Measurements from ENCODE around the gene STK31. TPM values are rescaled to one million over a fixed set of nuclear protein-coding genes. Genes with fewer than 3 reads are reported as not detected.
A peak's percentile ranks its signal among the peaks of the same experiment; 100 is the strongest.
"Not testable (repeated sequence)": the region's sequence is repeated elsewhere in the genome, so short reads cannot be mapped to it uniquely, and the experiment has no call there.

The STK31 gene
- polyA plus RNA-seq, 2 of the 4 experiments (the other 2 are of a cell fraction) = 2.3 to 3.9 TPM

- POLR2A ChIA-PET; H3K4me3 ChIP-seq; H3K4me1 ChIP-seq; H3K27ac ChIP-seq; FAIRE-seq; H3K4me2 ChIP-seq; ATAC-seq; H3K9me3 ChIP-seq; DNase-seq (ENCODE audit: low read depth in 1 of 2, low spot score in 1 of 2): not testable (repeated sequence)
- CTCF ChIA-PET = interaction anchor here (0.9 to 2.7 kb wide), 6 partner anchors 10 to 114 kb away, joined by 3 to 13 read pairs (median 4); no protein-coding TSS in a partner anchor
- WGBS (ENCODE audit: missing lambda C conversion rate) = 48% methylated on average over 6 of the region's 6 CpGs
Observed at GRCh38 chr7:23684041-23684440, 26.0 kb upstream of the STK31 start.

GRCh38 chr7:23685731-23686130, 24.3 kb upstream of the STK31 start:
- Histone ChIP-seq H3K27ac (no peak overlapping the region), H3K9me3 (no peaks in the 10 kb centered on the region), H3K4me2 (no peak overlapping the region), H3K4me3 (no peak overlapping the region), H3K4me1 (no peaks in the 10 kb centered on the region)
- TF ChIP-seq EP300 (IDR thresholded peaks at IDR 0.05) (no peak), KDM1A (IDR thresholded peaks at IDR 0.05; ENCODE audit: low read depth) (no peak), ZSCAN20 (CRISPR knock-in tag; IDR thresholded peaks at IDR 0.05) (no peak), RAD21 (conservative IDR thresholded peaks at IDR 0.05 in 1 of 2, IDR thresholded peaks at IDR 0.05 in 1 of 2) (no peak), HOXA7 (CRISPR knock-in tag; IDR thresholded peaks at IDR 0.05) (no peak), CHD2 (IDR thresholded peaks at IDR 0.05; ENCODE audit: low read length, partially characterized antibody) (no peak), POLR2A (IDR thresholded peaks at IDR 0.05; ENCODE audit: low read length) (no peak), CEBPB (IDR thresholded peaks at IDR 0.05) (no peak), ZC3H11A (IDR thresholded peaks at IDR 0.05) (no peak)
- ChIA-PET CTCF (interaction anchor here (1.6 to 2.7 kb wide), 2 partner anchors 11 to 115 kb away, joined by 5 to 13 read pairs; no protein-coding TSS in a partner anchor), POLR2A (no interaction called here)
- ATAC-seq (peak in 1 of 2 experiments; percentile 54; a peak in 2 of 6 replicates), FAIRE-seq (no peak), DNase-seq (ENCODE audit: low read depth in 1 of 2, low spot score in 1 of 2) (peak in 1 of 2 experiments; percentile 22)
- 66% methylated on average over 3 of the region's 3 CpGs for WGBS (ENCODE audit: missing lambda C conversion rate)

GRCh38 chr7:23687011-23687410, 23.0 kb upstream of the STK31 start:
- Histone ChIP-seq H3K4me1 (no peaks in the 10 kb centered on the region), H3K9me3 (no peaks in the 10 kb centered on the region), H3K4me3 (no peak overlapping the region), H3K27ac (no peak overlapping the region), H3K4me2 (no peak overlapping the region)
- ChIA-PET CTCF (interaction anchor here (0.6 to 1.2 kb wide), 3 partner anchors 29 to 142 kb away, joined by 3 to 4 read pairs (median 4); no protein-coding TSS in a partner anchor), POLR2A (no interaction called here)
- 70% methylated on average over 2 of the region's 2 CpGs for WGBS (ENCODE audit: missing lambda C conversion rate)
- ATAC-seq (no peak), FAIRE-seq (no peak), DNase-seq (ENCODE audit: low read depth in 1 of 2, low spot score in 1 of 2) (no peak)
- TF ChIP-seq HES2 (IDR thresholded peaks at IDR 0.05) (no peak), TFCP2L1 (CRISPR knock-in tag; IDR thresholded peaks at IDR 0.05) (no peak), RCOR1 (IDR thresholded peaks at IDR 0.05; ENCODE audit: low read depth, low read length) (no peak)

GRCh38 chr7:23689165-23689564, 20.9 kb upstream of the STK31 start:
- ChIA-PET CTCF (no interaction called here), POLR2A (no interaction called here)
- FAIRE-seq = no peak
- no peak overlapping the region for H3K4me3 ChIP-seq
- no peaks in the 10 kb centered on the region for H3K9me3 ChIP-seq
- 58% methylated on average over 4 of the region's 4 CpGs for WGBS (ENCODE audit: missing lambda C conversion rate)
- no peak for DNase-seq (ENCODE audit: low read depth in 1 of 2, low spot score in 1 of 2)
- ATAC-seq = no peak
- no peak overlapping the region for H3K27ac ChIP-seq
- TF ChIP-seq CTCF (IDR thresholded peaks at IDR 0.05) (no peak), NFE2L2 (conservative IDR thresholded peaks at IDR 0.05; ENCODE audit: low read length) (no peak), HOXB5 (CRISPR knock-in tag; IDR thresholded peaks at IDR 0.05) (no peak), SMC3 (IDR thresholded peaks at IDR 0.05) (no peak), EHF (CRISPR knock-in tag; IDR thresholded peaks at IDR 0.05) (no peak), E2F6 (IDR thresholded peaks at IDR 0.05; ENCODE audit: borderline replicate concordance, low read depth) (no peak), NPAS2 (CRISPR knock-in tag; IDR thresholded peaks at IDR 0.05; ENCODE audit: borderline replicate concordance) (no peak), RARB (CRISPR knock-in tag; IDR thresholded peaks at IDR 0.05) (no peak), RFX5 (IDR thresholded peaks at IDR 0.05) (no peak), HDAC2 (IDR thresholded peaks at IDR 0.05) (no peak), BHLHE40 (IDR thresholded peaks at IDR 0.05; ENCODE audit: low read depth, low read length) (no peak), TP53 (CRISPR knock-in tag; IDR thresholded peaks at IDR 0.05) (no peak)
- no peak overlapping the region for H3K4me2 ChIP-seq
- H3K4me1 ChIP-seq = no peaks in the 10 kb centered on the region

Measured in A549 (cell line).